Lung microvascular endothelial cell (primary cell): Measurements from ENCODE around the gene NLRP5. TPM values are rescaled to one million over a fixed set of nuclear protein-coding genes. Genes with fewer than 3 reads are reported as not detected.
A peak's percentile ranks its signal among the peaks of the same experiment; 100 is the strongest.
"Not testable (repeated sequence)": the region's sequence is repeated elsewhere in the genome, so short reads cannot be mapped to it uniquely, and the experiment has no call there.

Experiments
- DNase-seq, 2 donors: peaks; one replicate each; pipeline versions ENCODE4 v3.0.0 to v3.0.0-alpha.2; 2010; ENCODE audit warnings: low read depth in 2 of 2
- total RNA-seq: library from RNA; depleted of rRNA; stranded (reverse); fragments of >200 nt; gene quantifications from 2 replicates; pipeline ENCODE4 v1.2.1, GENCODE V29; 2014

NLRP5 gene
- total RNA-seq, 1 donor from 2014 or later: not detected

DNA sequence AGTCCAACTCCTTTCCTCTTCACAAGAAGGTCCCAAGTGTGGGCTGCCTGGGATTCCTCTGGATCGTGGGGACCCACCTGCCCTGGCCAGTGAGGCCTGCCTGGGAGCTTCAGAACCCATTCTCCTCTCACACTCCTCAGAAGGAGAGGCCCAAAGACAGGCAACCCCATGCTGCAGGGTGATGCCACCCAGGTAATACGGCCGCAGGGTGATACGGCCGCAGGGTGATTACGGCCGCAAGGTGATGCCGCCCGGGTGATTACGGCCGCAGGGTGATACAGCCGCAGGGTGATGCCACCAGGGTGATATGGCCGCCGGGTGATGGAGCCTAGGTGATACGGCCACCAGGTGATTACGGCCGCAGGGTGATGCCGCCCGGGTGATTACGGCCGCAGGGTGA is 111.7 kb downstream of the NLRP5 start:
- not testable (repeated sequence) for DNase-seq

DNA sequence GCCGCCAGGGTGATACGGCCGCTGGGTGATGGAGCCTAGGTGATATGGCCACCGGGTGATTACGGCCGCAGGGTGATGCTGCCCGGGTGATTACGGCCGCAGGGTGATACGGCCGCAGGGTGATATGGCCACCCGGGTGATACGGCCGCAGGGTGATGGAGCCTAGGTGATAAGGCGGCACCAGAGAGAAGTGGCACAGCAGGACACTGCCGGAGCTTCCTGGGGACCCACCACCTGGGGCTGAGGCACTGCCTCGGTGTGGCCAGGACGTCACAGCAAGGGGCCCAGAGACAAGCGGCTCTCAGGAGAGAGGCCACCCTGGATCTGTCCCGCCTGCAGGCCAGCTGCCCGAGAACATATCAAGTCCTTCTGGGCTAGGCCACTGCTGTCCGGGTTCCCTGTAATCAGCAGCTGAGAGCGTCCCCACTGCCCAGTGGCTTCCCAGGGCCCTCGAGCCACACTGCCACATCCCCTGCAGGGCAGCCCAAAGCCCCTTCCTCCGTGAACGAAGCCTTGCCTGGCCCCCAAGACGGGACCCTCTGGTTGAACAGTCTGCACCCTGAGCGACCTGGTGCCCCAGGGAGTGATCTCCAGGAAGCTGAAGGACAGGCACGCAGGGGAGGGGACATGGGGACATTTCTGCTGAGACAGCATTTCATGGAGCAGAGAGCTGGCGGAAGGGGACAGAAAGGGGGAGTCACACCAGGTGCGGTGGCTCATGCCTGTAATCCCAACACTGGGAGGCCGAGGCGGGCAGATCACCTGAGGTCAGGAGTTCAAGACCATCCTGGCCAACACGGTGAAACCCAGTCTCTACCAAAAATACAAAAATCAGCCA is 112.4 kb downstream of the NLRP5 start:
- DNase-seq: no peak

DNA sequence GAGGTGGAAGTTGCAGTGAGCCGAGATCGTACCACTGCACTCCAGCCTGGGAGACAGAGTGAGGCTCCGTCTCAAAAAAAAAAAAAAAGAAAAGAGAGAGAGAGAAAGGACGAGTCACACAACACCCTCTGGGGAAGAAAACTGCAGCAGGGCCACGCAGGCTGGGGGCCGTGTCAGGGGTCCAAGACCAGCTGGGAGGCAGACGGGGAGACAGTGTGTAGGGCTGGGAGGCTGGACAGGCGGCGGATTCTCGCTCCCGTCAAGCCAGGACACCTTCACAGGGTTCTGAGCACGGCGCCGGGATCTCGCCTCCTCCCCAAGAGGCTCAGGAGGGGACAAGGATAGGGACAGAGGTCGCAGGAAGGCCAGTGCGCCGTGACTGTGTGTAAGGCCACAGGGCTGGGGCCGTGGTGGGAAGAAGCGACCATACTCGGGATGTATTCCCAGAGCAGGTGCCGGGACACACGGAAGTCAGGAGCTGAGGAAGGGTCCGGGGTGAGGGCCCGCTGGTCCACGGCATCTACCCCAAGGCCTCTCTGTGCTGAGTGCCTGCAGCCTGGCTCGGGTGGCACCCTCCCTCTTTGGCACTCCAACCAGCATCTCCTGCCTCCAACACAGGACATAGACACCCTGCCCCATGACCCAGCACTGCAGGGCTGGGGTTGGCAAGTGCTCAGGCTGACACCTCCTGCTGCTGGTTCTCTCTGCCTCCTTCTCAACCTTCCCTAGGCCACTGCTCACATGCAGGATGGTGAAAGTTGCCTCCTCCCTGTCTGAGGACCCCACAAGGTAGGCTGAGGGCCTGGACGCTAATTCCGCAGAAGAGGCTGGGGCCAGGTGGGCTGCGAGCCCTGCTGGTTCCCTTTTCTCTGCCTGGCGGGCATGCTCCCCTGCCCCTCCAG is 113.3 kb downstream of the NLRP5 start:
- no peak for DNase-seq

DNA sequence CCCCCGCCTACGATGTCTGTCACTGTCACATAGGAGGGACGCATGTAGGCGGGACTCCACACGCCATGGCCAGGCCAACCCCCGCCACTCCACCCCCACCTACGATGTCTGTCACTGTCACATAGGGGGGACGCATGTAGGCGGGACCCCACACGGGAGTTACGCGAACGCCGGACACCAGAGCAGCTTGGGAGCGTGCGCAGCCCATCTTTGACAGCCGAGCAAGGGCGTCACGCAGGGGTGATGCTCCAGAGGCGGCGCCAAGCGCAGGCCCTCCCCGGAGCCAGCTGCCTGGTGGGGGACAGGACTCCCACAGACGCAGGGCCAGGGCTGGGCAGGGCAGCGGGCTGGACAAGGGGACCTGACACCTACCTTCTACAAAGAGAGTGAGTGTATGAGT is 114.5 kb downstream of the NLRP5 start:
- DNase-seq: no peak

DNA sequence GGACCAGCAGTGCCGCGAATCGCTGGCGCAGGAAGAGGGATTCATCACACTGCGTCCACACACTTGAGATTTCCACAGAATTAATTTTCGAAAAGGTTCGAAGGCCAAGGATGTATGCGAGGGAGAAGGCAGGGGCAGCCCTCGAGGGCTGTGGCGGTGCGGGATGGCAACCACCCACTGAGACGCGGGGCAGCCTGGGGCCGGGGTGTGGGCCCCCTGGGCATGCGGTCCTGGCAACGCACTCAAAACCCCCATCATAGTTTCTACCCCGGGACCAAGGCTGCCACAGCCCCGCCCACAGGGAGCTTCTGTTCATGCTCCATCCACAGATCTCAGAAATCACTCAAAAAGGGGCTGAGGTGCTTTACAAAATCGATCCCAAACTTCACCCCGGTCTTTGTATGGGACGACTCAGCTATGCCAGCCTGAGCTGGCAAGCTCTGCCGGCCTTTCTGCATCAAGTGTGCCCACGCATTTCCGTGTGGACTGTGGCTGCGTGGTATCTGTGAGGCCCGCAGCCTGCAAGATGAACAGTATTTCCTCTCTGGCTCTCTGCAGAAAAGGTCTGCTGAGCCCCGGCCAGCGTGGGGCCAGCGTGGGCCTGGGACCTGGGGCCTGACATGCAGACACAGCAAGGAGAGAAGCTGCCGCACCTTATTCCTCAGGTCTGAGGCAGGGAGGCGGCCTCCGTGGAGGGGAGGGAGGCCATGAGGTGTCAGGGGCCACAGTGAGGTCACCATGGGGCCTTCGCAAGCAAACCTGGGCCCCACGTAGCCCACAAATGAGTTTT is 115.4 kb downstream of the NLRP5 start:
- DNase-seq: no peak

DNA sequence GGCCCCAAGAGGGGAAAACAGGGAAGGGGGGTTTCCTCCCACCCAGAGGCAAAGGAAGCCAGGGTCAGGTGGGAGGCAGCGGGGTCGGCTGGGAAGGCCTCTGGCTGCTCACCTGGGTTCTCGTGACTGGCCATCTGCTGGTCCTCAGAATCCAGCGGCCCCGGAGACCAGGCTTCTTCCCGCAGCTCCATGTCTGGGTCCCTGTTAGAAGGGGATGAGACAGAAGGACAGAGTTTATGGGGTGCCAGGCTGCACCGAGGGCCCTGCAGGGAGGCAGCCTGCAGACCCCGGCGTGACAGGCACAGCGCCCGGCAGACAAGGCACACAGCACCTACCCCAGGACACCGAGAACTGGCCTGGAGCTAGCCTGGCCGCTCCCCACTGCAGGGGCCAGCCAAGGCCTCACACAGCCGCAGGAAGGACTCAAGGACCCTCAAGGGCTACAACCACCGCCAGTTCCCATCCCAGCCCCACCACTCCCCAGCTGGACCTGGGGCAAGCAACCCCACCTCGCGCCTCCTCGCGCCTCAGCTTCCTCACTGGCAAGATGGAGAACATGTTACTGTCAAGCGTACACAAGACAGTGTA is 116.5 kb downstream of the NLRP5 start:
- no peak for DNase-seq

DNA sequence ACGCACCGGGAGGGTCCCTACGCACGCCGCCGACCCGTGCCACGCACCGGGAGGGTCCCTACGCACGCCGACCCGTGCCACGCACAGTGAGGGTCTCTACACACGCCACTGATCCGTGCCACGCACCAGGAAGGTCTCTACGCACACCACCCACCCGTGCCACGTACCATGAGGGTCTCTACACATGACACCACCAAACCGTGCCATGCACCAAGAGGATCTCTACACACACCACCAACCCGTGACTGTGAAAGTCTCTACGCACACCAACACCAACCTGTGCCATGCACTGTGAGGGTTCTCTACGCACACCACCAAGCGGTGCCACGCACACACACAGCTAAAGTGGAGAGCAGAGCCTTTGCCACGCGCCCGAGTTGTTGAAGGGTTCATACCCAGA is 117.8 kb downstream of the NLRP5 start:
- no peak for DNase-seq

DNA sequence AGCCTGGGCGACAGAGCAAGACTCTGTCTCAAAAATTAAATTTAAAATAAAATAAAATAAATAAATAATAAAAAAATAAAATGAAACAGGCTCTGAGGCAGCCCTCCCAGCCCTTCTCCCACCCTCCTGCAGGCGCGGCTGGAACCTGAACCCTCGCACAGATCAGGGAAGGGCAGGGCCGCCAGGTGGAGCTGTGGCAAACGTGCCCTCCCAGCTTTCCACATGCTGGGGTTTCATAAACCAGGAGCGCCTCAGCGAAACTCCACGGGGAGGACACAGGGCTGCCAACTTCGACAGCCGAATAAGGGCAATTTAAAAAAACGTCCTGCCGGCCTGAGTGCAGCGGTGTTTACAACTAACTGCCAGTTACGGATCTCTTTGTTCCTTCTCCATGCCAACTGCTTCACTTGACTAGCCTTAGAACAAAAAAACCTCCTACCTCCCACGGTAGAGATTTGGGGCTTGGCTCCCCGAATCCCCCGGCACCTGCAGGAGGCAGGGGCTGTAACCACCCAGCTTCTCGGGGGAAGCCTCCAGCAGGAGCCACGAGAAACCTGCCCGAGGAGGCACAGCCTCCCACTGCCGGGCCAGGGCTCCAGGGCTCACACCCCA is 118.6 kb downstream of the NLRP5 start:
- DNase-seq: peak; percentile 73 to 89

DNA sequence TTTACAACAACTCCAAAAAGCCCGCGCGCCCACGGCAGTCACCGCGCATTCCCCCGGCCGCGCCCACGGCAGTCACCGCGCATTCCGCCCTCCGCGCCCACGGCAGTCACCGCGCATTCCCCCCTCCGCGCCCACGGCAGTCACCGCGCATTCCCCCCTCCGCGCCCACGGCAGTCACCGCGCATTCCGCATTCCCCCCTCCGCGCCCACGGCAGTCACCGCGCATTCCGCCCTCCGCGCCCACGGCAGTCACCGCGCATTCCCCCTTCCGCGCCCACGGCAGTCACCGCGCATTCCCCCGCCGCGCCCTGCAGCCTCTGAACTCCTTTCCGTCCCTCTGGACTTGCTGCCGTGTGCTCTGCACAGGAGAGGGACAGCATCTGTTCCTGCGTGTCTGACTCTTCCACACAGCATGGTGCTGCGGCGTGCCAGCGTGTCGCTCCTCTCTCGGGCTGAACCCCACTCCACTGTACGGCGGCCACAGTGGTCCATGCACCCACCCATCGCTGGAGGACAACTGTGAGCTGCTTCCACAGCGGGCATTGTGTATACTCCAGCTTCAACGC is 119.3 kb downstream of the NLRP5 start:
- not testable (repeated sequence) for DNase-seq

DNA sequence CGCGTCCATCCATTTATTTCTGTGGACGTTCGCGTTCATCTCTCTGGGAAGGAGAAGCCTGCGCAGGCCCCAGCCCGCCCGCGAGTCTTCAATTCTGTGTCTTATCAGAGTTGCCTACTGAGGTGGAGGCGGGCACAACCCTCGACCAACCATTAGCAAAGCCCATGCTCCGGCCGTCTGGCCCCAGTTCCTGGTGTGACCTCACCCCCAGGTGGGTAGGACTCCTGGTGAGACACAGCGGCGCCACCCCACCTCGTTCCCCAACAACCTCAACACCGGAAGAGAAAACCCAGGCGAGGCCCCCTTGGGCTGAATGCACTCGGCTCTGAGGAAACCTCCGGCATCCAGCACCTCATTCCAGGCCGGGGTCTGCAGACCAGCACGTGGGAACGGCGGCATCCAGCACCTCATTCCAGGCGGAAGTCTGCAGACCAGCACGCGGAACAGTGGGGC is 119.8 kb downstream of the NLRP5 start:
- no peak for DNase-seq

DNA sequence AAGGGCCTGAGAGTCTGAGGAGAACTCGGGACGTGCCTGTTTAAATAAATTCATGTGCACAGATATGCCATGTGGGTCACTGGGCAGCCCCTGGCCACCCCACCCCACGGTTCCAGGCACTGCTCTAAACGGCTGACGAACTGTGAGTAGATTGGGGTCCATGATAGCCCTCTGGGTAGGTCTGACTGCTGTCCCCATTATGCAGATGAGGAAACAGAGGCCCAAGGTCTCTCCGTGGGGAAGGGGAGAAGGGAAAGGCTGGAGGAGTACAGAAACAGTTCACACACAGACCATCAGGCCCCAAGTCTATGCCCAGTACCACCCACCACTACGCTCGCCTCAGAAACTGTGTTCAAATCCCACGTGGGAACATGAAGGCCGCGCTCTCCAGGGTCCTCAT is 120.4 kb downstream of the NLRP5 start:
- DNase-seq: no peak

DNA sequence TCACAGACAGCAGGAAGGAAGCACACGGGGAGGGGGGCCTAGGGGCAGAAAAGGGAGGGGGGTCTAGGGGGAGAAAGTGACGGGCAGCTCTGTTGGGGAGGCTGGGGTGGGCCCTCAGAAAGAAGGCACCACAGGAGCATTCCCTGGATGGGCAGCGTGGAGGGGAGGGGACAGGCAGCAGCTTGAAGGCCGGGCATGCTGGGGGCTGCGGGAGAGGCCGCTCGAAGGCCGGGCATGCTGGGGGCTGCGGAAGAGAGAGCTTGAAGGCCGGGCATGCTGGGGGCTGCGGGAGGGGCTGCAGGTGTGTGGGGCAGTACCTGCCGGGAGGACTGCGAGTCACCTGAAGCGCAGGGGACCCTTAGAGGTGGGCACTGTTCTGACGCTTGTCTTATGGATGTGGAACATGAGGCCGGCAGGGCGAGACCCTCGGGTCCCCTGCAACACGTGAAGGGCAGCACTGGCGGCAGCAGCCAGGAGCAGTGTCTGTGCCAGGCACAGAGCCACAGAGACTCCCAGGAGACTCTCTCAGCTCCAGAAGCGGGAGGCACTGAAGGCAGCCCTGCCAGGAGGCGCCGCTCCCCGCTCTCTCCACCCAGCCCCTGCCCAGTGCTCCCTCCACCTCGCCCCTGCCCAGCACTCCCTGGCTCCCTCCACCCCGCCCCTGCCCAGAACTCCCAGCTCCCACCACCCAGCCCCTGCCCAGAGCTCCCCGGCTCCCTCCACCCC is 121.2 kb downstream of the NLRP5 start:
- no peak for DNase-seq

DNA sequence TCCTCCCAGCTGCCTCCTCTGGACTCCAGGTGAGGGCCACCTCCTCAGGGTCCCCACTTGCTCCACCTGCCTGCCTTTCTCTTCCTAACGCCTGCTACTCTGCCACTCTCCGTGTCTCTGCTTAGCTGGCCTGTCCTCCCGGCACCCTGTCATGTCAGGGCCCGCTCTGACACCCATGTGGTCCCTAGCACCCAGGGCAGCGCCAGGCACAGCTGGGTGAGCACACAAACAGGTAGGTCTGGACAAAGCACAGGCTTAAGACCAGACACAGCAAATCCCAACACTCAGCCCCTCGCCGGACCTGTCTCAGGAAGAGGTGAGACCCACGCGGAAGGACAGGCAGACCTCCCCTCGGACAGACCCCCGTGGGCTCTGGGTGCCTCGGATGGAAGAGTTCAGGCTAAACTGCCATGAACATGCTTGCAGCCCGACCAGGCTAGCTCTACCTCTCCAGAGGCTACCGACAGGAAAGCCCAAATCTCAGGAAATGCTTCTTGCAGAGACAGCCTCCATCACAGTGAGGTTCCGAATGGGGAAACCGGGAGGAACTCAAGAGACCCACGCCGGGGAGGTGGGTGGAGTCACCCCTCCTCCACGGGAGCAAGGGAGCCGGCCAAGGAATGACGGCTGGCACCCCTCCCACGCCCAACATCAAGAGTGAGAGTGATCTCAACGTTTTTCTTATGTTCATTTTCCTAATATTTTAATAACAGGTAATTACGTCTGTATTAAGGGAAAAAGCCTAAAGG is 122.0 kb downstream of the NLRP5 start:
- no peak for DNase-seq

DNA sequence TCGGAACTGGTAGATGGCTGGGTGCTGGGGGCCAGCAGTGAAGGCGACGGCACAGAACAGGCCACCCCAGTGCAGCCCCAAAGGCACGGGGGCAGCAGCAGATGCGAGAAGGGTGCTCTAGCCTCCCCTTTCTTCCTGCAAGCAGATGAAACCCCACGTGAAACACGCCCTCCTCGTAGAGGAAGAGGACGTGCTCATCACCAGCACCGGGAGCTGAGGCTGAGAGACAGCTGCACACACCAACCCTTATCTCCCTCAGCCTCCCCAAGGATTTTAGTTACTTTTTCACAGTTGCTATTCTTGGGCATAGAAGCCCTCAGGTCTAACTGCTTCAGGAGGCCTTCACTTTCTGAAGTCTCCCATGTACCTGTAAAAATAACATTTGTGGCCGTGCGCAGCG is 122.7 kb downstream of the NLRP5 start:
- DNase-seq: no peak

DNA sequence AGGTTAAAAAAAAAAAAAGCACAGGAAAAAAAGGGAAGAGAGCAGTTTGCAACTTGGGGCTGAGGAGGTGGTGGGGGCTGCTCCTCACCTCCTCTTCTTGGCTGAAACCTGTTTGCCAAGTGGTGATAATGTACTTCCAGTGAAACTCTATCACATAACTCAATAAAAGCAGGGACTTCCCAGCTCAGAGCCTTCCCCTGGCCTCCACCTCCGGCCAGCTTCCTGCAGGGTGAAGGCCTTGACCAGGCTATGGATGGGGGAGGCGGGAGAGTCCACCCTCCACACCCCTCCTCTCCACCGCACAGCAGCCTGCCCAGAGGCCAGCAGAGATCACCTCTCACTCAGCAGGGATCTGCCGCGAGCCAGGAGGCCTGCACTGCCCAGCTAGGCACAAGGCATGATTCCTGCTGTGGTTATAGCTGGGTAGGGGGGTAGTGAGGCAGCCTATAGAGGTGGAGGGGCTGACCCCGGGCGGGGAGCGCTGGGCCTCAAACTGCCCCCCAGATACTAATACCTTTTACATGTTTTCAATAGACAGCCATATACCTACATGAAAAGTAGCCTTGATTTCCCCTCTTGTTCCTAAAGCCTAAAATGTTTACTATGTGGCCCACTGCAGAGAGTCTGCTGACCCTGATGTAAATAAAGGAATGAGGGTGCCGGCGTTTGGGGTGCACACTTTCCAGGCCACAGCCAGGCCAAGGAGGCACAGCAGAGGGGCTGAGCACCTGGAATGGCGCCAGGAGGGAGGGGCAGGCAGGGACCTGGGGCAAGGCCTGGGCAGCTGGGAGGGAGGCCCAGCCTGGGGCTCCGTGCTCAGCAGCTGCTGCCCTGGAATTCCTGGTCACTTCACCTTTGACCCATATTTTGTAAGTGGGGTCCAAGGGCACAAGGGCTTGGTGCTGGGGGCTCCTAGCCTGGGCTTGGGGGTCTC is 124.2 kb downstream of the NLRP5 start:
- DNase-seq: peak; percentile 68 to 79
